COLO668 (cell line): Measurements from ENCODE around the gene FBXL16.

Experiments
- DNase-seq: peaks from one replicate; lab custom pipeline; 2025; ENCODE audit not compliant: unreplicated experiment; lab: John Stamatoyannopoulos, UW

Gene FBXL16

GRCh38 chr16:644556-644955 lies 61.0 kb downstream of the FBXL16 start:
- no peak for DNase-seq

- DNase-seq, result peak; percentile 26
These were observed 62.6 kb downstream of the FBXL16 start for GRCh38 chr16:643050-643368.
